Prostate gland (tissue), 2 donors: ENCODE data around the gene GPRIN3. TPM values are rescaled to one million over a fixed set of nuclear protein-coding genes. Genes with fewer than 3 reads are reported as not detected.

Source experiments
- DNase-seq: peaks from one replicate; pipeline ENCODE4 v3.0.0-alpha.2; 2019; ENCODE audit warnings: low spot score
- H3K27ac ChIP-seq, 2 donors: fragments of 200-600 bp; sonication (generic); 2 replicates each; pipeline ENCODE4 v1.5.1; 2017 to 2019
- H3K27me3 ChIP-seq: fragments of 200-600 bp; sonication (generic); replicated peaks from 2 replicates; pipeline ENCODE4 v1.5.1; 2019; ENCODE audit not compliant: insufficient read depth
- H3K36me3 ChIP-seq, 2 donors: fragments of 200-600 bp; sonication (generic); 1 replicate in 1 of 2; 2 replicates in 1 of 2; pipeline versions ENCODE4 v1.5.1 to v1.8.1; 2017 to 2019
- H3K4me1 ChIP-seq: fragments of 200-600 bp; sonication (generic); replicated peaks from 2 replicates; pipeline ENCODE4 v1.5.1; 2019
- H3K4me3 ChIP-seq, 2 donors: fragments of 200-600 bp; sonication (generic); 2 replicates each; pipeline ENCODE4 v1.5.1; 2017 to 2019
- H3K9me3 ChIP-seq: fragments of 200-600 bp; sonication (generic); 2 replicates; pipeline ENCODE4 v1.5.1; 2017
- POLR2A ChIP-seq: fragments of 450-650 bp; IDR thresholded peaks from one replicate; pipeline ENCODE4 v1.6.1; 2016; ENCODE audit warnings: antibody characterized with exemption, mild to moderate bottlenecking
- POLR2AphosphoS5 ChIP-seq: sonication (generic); formaldehyde crosslinking; IDR thresholded peaks from one replicate; pipeline ENCODE4 v1.6.1; 2017; ENCODE audit warnings: antibody characterized with exemption
- WGBS: methylation state at CpG from one replicate; pipeline ENCODE4 v1.1.5; 2018; 5-methylcytosine and 5-hydroxymethylcytosine counted together
- intact Hi-C: fragments of 100-400 bp; cut with DNase I; formaldehyde crosslinking; loops from one replicate; pipeline ENCODE4 v1.14.2; 2022
- total RNA-seq, 2 donors: library from RNA; depleted of rRNA; stranded (reverse); fragments of >200 nt; gene quantifications; one replicate each; pipeline ENCODE4 v1.1.0, GENCODE V29; 2016
- TF ChIP-seq, protein P1 (sequence below), 4 experiments: fragments of 200-600 bp in 2 of 4; fragments of 450-650 bp in 2 of 4; sonication (generic) in 2 of 4; IDR thresholded peaks; 1 replicate in 3 of 4; 2 replicates in 1 of 4; pipeline ENCODE4 v1.5.1; 2016 to 2019; ENCODE audit warnings: antibody characterized with exemption in 4 of 4, mild to moderate bottlenecking in 2 of 4, moderate library complexity in 2 of 4

Gene GPRIN3
- total RNA-seq, 2 donors from 2014 or later, result 0.77 to 2.4 TPM

DNA sequence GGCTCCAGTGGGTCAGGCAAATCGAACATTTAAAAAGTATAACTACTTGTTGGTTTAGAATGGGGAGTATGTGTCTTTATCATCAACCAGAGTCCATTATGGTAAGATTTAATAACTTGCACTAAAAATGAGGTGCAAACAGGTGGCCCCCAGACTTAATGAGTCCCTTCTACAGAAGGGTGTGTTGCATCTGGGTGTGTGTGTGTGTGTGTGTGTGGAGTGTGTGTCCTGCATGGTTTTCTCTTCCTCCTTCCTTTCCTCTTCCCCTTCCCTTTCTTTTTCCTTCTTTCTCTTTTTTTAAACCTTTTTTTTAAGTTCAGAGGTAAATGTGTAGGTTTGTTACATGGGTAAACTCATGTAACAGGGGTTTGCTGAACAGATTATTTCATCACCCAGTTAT lies 53.7 kb downstream of the GPRIN3 start:
- no peak overlapping the region for H3K27ac ChIP-seq
- TF ChIP-seq, protein P1, sequence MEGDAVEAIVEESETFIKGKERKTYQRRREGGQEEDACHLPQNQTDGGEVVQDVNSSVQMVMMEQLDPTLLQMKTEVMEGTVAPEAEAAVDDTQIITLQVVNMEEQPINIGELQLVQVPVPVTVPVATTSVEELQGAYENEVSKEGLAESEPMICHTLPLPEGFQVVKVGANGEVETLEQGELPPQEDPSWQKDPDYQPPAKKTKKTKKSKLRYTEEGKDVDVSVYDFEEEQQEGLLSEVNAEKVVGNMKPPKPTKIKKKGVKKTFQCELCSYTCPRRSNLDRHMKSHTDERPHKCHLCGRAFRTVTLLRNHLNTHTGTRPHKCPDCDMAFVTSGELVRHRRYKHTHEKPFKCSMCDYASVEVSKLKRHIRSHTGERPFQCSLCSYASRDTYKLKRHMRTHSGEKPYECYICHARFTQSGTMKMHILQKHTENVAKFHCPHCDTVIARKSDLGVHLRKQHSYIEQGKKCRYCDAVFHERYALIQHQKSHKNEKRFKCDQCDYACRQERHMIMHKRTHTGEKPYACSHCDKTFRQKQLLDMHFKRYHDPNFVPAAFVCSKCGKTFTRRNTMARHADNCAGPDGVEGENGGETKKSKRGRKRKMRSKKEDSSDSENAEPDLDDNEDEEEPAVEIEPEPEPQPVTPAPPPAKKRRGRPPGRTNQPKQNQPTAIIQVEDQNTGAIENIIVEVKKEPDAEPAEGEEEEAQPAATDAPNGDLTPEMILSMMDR (IDR thresholded peaks at IDR 0.05), result no peak
- TF ChIP-seq POLR2A (no peak), POLR2AphosphoS5 (no peak)
- 91% methylated on average over 1 of the region's 1 CpG for WGBS
- H3K9me3 ChIP-seq, result no peaks in the 10 kb centered on the region
- no peaks in the 10 kb centered on the region for H3K4me1 ChIP-seq
- no peaks in the 10 kb centered on the region for H3K27me3 ChIP-seq
- DNase-seq, result no peak
- no peaks in the 10 kb centered on the region for H3K36me3 ChIP-seq
- no peak overlapping the region for H3K4me3 ChIP-seq
- intact Hi-C loops, result no loop called here

DNA sequence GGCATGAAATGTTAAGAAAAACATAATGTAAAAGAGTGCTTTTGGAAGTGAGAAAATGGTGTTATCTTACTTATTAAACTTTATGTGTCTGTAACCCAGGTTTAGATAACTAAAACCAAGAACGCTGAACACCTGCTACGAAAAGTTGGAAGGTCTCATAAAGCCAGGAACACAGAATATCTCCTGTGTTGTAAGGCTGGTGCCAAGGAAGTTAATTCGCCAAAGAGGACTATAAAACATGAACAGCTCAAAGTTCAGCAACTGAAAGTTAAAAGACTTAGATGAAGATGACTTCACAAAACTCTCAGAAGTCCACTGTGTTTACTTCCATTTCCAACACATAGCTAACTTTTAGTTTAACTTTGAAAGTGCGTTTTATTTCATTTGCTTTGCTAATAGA lies 54.3 kb downstream of the GPRIN3 start:
- DNase-seq, result no peak
- intact Hi-C loops, result no loop called here
- TF ChIP-seq, protein P1 (IDR thresholded peaks at IDR 0.05), result no peak
- TF ChIP-seq POLR2A (no peak), POLR2AphosphoS5 (no peak)
- WGBS, result 20% methylated on average over 4 of the region's 4 CpGs
- H3K27me3 ChIP-seq, result no peaks in the 10 kb centered on the region
- H3K36me3 ChIP-seq, result no peaks in the 10 kb centered on the region
- no peaks in the 10 kb centered on the region for H3K9me3 ChIP-seq
- H3K4me1 ChIP-seq, result no peaks in the 10 kb centered on the region
- H3K4me3 ChIP-seq, result no peak overlapping the region
- no peak overlapping the region for H3K27ac ChIP-seq

DNA sequence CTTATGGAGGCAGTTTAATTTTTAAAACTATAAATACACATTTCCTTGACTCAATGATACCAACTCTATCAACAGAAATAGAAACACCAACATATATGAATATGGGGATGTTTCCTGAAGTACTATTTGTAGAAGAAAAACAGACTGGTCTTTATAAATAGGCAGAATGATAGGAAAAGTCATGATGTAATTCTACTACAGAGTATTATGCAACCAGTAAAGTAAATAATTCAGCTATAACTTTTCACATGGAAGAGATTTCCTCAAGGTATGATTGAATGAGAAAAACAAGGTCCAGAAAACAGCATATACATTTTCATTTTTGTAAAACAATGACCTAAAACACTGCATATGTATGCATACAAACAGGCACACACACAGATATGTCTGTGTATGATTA lies 56.2 kb downstream of the GPRIN3 start:
- no peak overlapping the region for H3K4me3 ChIP-seq
- H3K9me3 ChIP-seq, result no peaks in the 10 kb centered on the region
- H3K27ac ChIP-seq, result no peak overlapping the region
- no peaks in the 10 kb centered on the region for H3K27me3 ChIP-seq
- TF ChIP-seq, protein P1 (IDR thresholded peaks at IDR 0.05), result no peak
- TF ChIP-seq POLR2A, result no peak
- no peak for TF ChIP-seq POLR2AphosphoS5
- H3K4me1 ChIP-seq, result no peaks in the 10 kb centered on the region
- no peak for DNase-seq
- intact Hi-C loops, result no loop called here
- no peaks in the 10 kb centered on the region for H3K36me3 ChIP-seq

DNA sequence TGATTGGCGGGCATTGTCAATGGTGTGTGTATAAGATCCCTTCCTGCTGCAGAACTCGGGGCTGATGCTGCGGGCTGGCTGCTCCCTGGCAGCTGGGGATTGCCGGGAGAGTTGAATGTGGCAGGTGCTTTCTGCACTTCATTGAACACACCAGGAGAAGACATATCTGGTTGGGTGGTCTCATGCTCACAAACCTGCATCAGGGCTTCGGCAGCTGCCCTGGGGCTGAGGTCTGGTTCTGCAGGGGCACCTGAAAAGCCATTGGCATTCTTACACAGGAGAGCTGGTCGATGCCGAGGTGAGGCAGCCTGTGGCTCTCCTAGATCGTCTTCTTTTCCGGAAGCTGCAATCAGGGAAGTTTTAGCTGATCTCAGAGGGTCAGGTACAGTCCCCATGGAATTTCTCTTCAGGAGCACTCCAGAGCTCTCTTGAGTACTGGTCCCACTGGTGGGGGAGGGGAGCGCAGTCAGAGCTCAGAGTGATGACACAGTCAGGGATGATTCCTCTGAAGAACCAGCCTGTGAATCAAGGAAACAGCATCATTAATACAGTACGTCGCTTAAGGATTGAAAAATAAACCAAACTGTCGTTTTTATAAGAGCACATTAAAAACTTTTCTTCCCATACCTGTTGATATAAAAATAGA lies 57.8 kb downstream of the GPRIN3 start:
- no peaks in the 10 kb centered on the region for H3K36me3 ChIP-seq
- H3K27me3 ChIP-seq, result no peaks in the 10 kb centered on the region
- no peaks in the 10 kb centered on the region for H3K9me3 ChIP-seq
- intact Hi-C loops, result no loop called here
- H3K4me1 ChIP-seq, result no peaks in the 10 kb centered on the region
- no peak for DNase-seq
- no peak overlapping the region for H3K27ac ChIP-seq
- 94% methylated on average over 13 of the region's 13 CpGs for WGBS
- TF ChIP-seq POLR2AphosphoS5, result no peak
- TF ChIP-seq POLR2A, result no peak
- TF ChIP-seq, protein P1 (IDR thresholded peaks at IDR 0.05), result no peak
- H3K4me3 ChIP-seq, result no peak overlapping the region

DNA sequence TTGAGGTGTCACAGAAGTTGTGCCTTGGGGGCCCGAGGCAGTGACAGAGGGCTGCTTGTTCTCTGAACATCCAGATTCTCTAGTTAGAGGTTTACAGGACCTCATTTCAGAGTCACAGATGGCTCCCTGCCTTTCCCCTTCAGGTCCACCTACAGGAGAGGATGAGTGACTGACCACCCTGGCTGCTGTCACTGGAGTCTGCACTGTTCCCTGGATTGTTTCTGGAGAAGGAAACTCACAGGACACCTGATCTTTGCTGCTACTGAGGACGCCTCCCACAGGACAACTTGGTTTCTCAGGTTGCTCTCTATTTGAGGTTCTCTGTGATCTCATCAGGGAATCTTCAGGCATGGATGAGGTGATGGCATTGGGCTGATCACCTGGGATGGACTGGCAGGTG lies 58.3 kb downstream of the GPRIN3 start:
- intact Hi-C loops, result no loop called here
- Histone ChIP-seq H3K27me3 (no peaks in the 10 kb centered on the region), H3K36me3 (no peaks in the 10 kb centered on the region), H3K4me3 (no peak overlapping the region), H3K27ac (no peak overlapping the region), H3K9me3 (no peaks in the 10 kb centered on the region), H3K4me1 (no peaks in the 10 kb centered on the region)
- DNase-seq, result no peak
- WGBS, result 81% methylated on average over 2 of the region's 2 CpGs
- TF ChIP-seq POLR2AphosphoS5, result no peak
- TF ChIP-seq POLR2A, result no peak
- TF ChIP-seq, protein P1 (IDR thresholded peaks at IDR 0.05), result no peak
